Omental fat pad (tissue), 4 donors: ENCODE results near the gene PFN1. TPM values are rescaled to one million over a fixed set of nuclear protein-coding genes. Genes with fewer than 3 reads are reported as not detected.

Experiments used
- ATAC-seq: fragments of 150-250 bp; one replicate; pipeline ENCODE4 v1.9.1; 2016; ENCODE audit warnings: mild to moderate bottlenecking, moderate library complexity; ENCODE audit not compliant: low FRiP score
- DNase-seq: peaks from one replicate; pipeline ENCODE4 v3.0.0-alpha.2; 2019; ENCODE audit warnings: low spot score
- CTCF ChIP-seq, 3 donors: fragments of 450-650 bp; IDR thresholded peaks; one replicate each; pipeline ENCODE4 v1.5.1; 2016 to 2017; ENCODE audit warnings: antibody characterized with exemption in 3 of 3, mild to moderate bottlenecking in 3 of 3, moderate library complexity in 2 of 3
- total RNA-seq, 4 donors: library from RNA; depleted of rRNA; stranded (reverse); fragments of >200 nt; gene quantifications; one replicate each; pipeline ENCODE4 v1.1.0, GENCODE V29; 2016

Gene PFN1
- total RNA-seq, 4 donors from 2014 or later = 444 to 699 (median 616) TPM

DNA sequence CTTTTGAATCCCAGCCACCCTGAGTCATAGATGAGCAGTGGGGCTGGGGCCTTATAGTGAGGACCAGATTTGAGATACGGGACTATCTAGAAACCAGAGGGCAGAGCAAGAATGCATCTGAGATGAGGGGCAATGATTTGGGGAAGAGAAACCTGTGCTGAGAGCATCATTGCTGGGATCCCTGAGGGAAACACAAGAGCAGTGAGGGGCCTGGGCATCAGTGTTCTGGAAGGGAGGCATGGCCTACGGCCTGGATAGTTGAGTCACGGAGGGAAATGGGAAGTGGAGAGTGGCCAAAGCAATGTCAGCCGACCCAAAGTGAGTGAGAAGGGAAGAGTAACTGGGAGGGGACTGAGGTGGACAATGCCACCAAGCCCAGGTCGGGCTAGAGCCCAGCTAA is 34.0 kb upstream of the PFN1 start:
- TF ChIP-seq CTCF (IDR thresholded peaks at IDR 0.05) = no peak
- DNase-seq (no peak), ATAC-seq (no peak)

- peak in 1 of 3 donors; percentile 66 for TF ChIP-seq CTCF (IDR thresholded peaks at IDR 0.05)
- peak; percentile 62 for ATAC-seq
- DNase-seq = no peak
Observed at GRCh38 chr17:4980644-4981216, 32.4 kb upstream of the PFN1 start.

DNA sequence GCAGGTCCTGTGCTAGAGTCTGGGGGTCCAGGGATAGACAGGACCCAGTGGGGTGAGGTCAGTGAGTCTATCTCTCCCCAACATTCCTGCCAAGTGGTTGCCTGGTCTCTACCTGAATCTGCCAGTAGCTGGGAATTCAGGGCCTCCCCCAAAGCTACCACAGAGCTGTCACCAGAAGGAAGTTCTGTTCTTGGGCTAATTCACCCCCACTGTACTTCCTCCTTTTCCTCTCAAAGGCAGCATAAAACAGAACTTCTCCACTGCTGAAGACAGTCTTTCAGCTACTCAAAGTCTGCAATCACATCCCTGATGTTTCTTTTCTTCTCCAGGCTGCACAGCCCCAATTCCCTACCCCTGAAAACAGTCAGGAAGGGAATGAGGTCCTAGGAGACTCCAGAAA is 30.4 kb upstream of the PFN1 start:
- no peak for TF ChIP-seq CTCF (IDR thresholded peaks at IDR 0.05)
- no peak for ATAC-seq

DNA sequence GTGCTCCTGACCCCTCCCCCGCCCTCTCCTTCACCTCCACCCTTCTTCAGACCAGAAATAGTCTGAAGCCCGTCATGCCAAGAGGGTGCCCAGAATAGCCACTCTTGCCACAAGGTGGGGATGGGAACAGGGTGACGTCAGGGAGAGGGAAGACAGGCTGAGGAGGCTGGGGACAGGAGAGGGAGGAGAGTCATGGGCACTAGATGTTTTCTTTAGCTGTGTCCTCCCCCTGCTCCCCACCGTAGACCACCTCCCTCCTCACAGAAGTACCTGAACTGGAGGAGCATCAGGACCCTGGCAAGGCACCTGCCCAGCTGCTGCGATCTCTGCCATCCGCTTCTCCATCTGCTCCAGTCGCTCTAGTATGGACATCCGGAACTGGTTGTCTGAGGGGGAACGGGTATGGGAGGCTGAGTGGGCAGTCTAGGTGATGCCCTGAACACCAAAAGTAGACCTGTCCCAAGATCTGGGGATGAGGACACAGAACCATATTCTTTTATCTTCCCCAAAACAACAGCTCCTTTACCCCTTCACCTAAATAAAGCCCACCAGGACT is 25.9 kb upstream of the PFN1 start:
- no peak for ATAC-seq
- no peak for TF ChIP-seq CTCF (IDR thresholded peaks at IDR 0.05)

More for the DNA sequence above, 30.4 kb upstream of the PFN1 start:
- DNase-seq = no peak

DNA sequence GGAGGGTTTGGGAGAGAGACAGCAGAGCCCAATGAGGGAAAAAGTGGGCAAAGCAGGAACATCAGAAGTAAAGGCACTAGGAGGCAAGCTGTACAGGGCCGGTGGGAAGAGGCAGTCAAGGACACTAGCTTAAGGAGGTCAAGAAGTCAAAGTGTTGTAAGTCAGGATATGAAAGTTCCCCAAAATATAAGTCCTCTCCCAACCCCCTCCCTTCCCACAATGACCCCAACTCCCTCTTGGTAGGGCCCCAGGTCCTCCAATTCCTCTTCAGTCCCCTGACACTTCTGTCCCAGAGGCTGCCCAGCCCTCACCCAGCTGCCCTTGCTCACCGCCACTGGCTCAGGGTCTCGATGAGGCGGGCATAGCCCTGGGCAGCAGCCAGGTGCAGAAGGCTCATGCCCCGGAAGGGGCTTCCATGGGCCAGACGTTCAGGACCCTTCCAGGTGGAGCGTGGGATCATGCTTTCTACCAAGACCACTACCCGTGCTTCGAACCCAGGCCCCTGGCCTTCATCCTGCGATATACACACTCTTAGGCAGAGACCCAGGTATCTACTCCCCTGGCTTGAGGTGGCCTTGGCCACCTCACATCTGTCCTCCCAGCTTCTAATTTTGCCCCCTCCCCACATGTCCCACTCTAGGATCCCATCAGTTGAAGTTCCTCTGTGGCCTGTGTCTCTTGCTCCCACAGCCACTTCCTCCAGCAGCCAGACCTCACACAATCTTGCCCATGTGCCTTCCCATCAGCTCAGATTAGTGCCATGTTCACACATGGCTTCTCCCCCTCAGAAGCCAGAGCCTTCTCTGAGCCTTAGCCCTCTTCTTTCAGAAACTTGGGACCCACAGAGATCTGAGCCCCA is 25.2 kb upstream of the PFN1 start:
- DNase-seq (no peak), ATAC-seq (no peak)
- no peak for TF ChIP-seq CTCF (IDR thresholded peaks at IDR 0.05)

More for the DNA sequence above, 25.9 kb upstream of the PFN1 start:
- no peak for DNase-seq

GRCh38 chr17:4972752-4973151 is 24.4 kb upstream of the PFN1 start:
- ATAC-seq (no peak), DNase-seq (no peak)
- no peak for TF ChIP-seq CTCF (IDR thresholded peaks at IDR 0.05)
